SU-DHL-6 (cell line): Measurements from ENCODE around the gene E2F7.

Experiments
- H2AFZ ChIP-seq: fragments of 200-600 bp; sonication (generic); 2 replicates; pipeline ENCODE4 v1.6.1; 2014; ENCODE audit warnings: low read depth, mild to moderate bottlenecking, moderate library complexity, mixed read lengths, antibody characterized with exemption, low read length; ENCODE audit not compliant: severe bottlenecking
- H3F3A ChIP-seq: fragments of 200-600 bp; shearing (Covaris generic); 2 replicates; pipeline ENCODE4 v1.6.0; 2016; ENCODE audit warnings: antibody characterized with exemption, mild to moderate bottlenecking; ENCODE audit not compliant: insufficient read depth
- H3K27ac ChIP-seq: fragments of 200-600 bp; sonication (generic); 2 replicates; pipeline ENCODE4 v1.5.1; 2016; ENCODE audit warnings: low read depth, mild to moderate bottlenecking, low read length, moderate library complexity, mixed read lengths
- H3K27me3 ChIP-seq: fragments of 200-600 bp; sonication (generic), shearing (Covaris generic); 2 replicates; pipeline ENCODE4 v1.6.0; 2014; ENCODE audit warnings: mild to moderate bottlenecking, low read length
- H3K36me3 ChIP-seq: fragments of 200-600 bp; sonication (generic); 2 replicates; pipeline ENCODE4 v1.6.1; 2014; ENCODE audit warnings: mild to moderate bottlenecking, low read length, mixed read lengths
- H3K4me2 ChIP-seq: fragments of 300-600, 200-600 bp; shearing (Covaris generic), sonication (generic); 2 replicates; pipeline ENCODE4 v1.6.0; 2014; ENCODE audit warnings: low read length, low read depth, mild to moderate bottlenecking; ENCODE audit not compliant: poor library complexity, severe bottlenecking
- H3K4me3 ChIP-seq: fragments of 200-600 bp; sonication (generic); 2 replicates; pipeline ENCODE4 v1.5.1; 2014; ENCODE audit warnings: antibody characterized with exemption, low read length, mild to moderate bottlenecking, mixed read lengths; ENCODE audit not compliant: insufficient read depth, poor library complexity, severe bottlenecking
- H3K79me2 ChIP-seq: fragments of 200-600 bp; sonication (generic); 2 replicates; pipeline ENCODE4 v1.6.1; 2014; ENCODE audit warnings: mild to moderate bottlenecking, low read length, moderate library complexity; ENCODE audit not compliant: insufficient read depth
- H3K9ac ChIP-seq: fragments of 200-600 bp; sonication (generic); 2 replicates; pipeline ENCODE4 v1.7.0; 2014; ENCODE audit warnings: mild to moderate bottlenecking, low read length
- H3K9me2 ChIP-seq: fragments of 200-600 bp; sonication (generic); replicated peaks from 2 replicates; pipeline ENCODE4 v1.6.1; 2014; ENCODE audit warnings: low read length; ENCODE audit not compliant: insufficient read depth
- H3K9me3 ChIP-seq: fragments of 200-600 bp; sonication (generic); 2 replicates; pipeline ENCODE4 v1.6.1; 2014; ENCODE audit warnings: low read length, mixed read lengths; ENCODE audit not compliant: insufficient read depth
- H4K20me1 ChIP-seq: fragments of 200-600 bp; sonication (generic); 2 replicates; pipeline ENCODE4 v1.6.1; 2014; ENCODE audit warnings: low read depth, mild to moderate bottlenecking, antibody characterized with exemption, low read length, moderate library complexity, mixed read lengths
- CTCF ChIP-seq: fragments of 200-600 bp; sonication (generic); IDR thresholded peaks from one replicate; pipeline ENCODE4 v1.5.1; 2017; ENCODE audit warnings: antibody characterized with exemption, mild to moderate bottlenecking, low read length, moderate library complexity; ENCODE audit not compliant: insufficient read depth, poor library complexity, severe bottlenecking
- EZH2phosphoT487 ChIP-seq: fragments of 200-600 bp; sonication (generic), shearing (Covaris generic); conservative IDR thresholded peaks from 2 replicates; pipeline ENCODE4 v1.6.1; 2018; ENCODE audit warnings: mild to moderate bottlenecking, antibody characterized with exemption, low read length, moderate library complexity, mixed read lengths

Gene E2F7

DNA sequence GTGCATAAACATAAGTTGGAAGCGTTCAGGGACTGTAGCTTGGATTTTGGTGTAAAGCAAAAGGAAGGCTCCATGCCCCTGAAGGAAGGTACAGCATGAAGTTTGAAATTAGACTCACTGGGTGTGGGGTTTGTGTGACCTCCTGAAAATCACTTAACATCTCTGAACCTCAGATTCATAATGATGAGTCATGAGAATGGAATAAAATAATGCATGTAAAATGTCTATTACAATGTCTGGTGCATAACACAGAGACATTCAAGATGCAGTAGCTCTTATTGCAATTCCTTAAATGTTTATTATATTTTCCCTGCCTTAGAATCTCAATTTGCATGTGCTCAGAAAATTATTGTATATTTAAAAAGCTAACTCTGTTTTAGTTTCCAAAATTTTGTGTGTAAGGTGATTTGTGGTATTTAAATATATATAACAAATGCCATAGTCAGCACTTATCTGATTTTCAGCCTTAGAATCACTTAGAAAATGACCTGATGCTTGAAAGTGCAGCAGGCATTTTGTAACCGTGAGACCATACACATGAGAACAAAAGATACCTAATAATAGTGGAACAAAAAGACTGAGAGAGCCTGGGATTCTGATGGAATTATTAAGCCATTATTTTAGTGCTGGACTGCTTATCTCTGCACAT, 66.3 kb downstream of the E2F7 start:
- Histone ChIP-seq H3K9me3 (no peaks in the 10 kb centered on the region), H3K4me2 (no peak overlapping the region), H3F3A (no peaks in the 10 kb centered on the region), H3K79me2 (no peaks in the 10 kb centered on the region), H3K27ac (no peak overlapping the region), H3K36me3 (no peaks in the 10 kb centered on the region), H3K9ac (no peak overlapping the region), H3K9me2 (no peaks in the 10 kb centered on the region), H4K20me1 (no peaks in the 10 kb centered on the region), H2AFZ (no peak overlapping the region), H3K4me3 (no peak overlapping the region), H3K27me3 (no peaks in the 10 kb centered on the region)
- TF ChIP-seq CTCF (no peak), EZH2phosphoT487 (no peak)

DNA sequence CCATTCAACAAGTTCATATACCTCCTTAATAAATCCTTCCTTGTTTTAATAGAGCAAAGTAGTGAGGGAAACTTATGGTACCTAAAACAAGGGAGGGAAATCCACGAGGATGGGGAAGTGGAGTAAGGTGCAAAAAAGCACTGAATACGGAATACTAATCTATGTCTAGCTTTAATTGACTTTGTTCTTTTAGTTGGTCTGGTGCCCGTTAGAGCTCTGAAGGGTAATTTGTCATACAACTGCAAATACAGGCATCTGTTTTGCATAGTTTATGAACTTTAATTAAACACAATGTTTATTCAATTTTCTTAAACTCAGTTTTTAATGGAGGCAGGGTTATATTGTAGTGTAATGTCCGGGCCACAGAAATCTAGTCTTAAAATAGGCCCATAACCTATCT, 67.0 kb downstream of the E2F7 start:
- Histone ChIP-seq H3F3A (no peaks in the 10 kb centered on the region), H3K36me3 (no peaks in the 10 kb centered on the region), H3K4me3 (no peak overlapping the region), H4K20me1 (no peaks in the 10 kb centered on the region), H2AFZ (no peak overlapping the region), H3K27ac (no peak overlapping the region), H3K27me3 (no peaks in the 10 kb centered on the region), H3K4me2 (no peak overlapping the region), H3K9me3 (no peaks in the 10 kb centered on the region), H3K9me2 (no peaks in the 10 kb centered on the region), H3K79me2 (no peaks in the 10 kb centered on the region), H3K9ac (no peak overlapping the region)
- TF ChIP-seq CTCF (no peak), EZH2phosphoT487 (no peak)

- no peaks in the 10 kb centered on the region for H3K79me2 ChIP-seq
- H3K27ac ChIP-seq = no peak overlapping the region
- H3K4me2 ChIP-seq = no peak overlapping the region
- TF ChIP-seq EZH2phosphoT487 = no peak
- TF ChIP-seq CTCF = no peak
- H3F3A ChIP-seq = no peaks in the 10 kb centered on the region
- H3K9me3 ChIP-seq = no peaks in the 10 kb centered on the region
- no peak overlapping the region for H2AFZ ChIP-seq
- no peaks in the 10 kb centered on the region for H3K36me3 ChIP-seq
- no peaks in the 10 kb centered on the region for H3K9me2 ChIP-seq
- no peak overlapping the region for H3K9ac ChIP-seq
- H3K4me3 ChIP-seq = no peak overlapping the region
- H4K20me1 ChIP-seq = no peaks in the 10 kb centered on the region
- no peaks in the 10 kb centered on the region for H3K27me3 ChIP-seq
These were observed 68.2 kb downstream of the E2F7 start for GRCh38 chr12:76997011-76997780.
